ENCODE data around the gene TSSK6.
A peak's percentile ranks its signal among the peaks of the same experiment; 100 is the strongest.

The TSSK6 gene

GRCh38 chr19:19515642-19516519, 533 bp upstream of the TSSK6 start, which contains the start of gene NDUFA13:
Gene NDUFA13, plus strand, starts transcription at chr19:19516225. Its CDS starts 14 bp downstream, at chr19:19516239.
- DNase-seq, result peak; percentile 89

GRCh38 chr19:19514215-19514657, 1.1 kb downstream of the TSSK6 start:
- in situ Hi-C loops (cut with HindIII; ENCODE audit: low pct_ligation_motif_present, low pct_unique_long_range_greater_than_20kb, low sequenced_read_pairs), result no loop called here
- DNase-seq, result no peak

More at GRCh38 chr19:19515642-19516519, 533 bp upstream of the TSSK6 start, which contains the start of gene NDUFA13:
- in situ Hi-C loops (cut with HindIII; ENCODE audit: low pct_ligation_motif_present, low pct_unique_long_range_greater_than_20kb, low sequenced_read_pairs), result no loop called here

- in situ Hi-C loops (cut with HindIII; ENCODE audit: low pct_ligation_motif_present, low pct_unique_long_range_greater_than_20kb, low sequenced_read_pairs), result no loop called here
- no peak for DNase-seq
Observed at GRCh38 chr19:19513682-19514081, 1.7 kb downstream of the TSSK6 start.

DNA sequence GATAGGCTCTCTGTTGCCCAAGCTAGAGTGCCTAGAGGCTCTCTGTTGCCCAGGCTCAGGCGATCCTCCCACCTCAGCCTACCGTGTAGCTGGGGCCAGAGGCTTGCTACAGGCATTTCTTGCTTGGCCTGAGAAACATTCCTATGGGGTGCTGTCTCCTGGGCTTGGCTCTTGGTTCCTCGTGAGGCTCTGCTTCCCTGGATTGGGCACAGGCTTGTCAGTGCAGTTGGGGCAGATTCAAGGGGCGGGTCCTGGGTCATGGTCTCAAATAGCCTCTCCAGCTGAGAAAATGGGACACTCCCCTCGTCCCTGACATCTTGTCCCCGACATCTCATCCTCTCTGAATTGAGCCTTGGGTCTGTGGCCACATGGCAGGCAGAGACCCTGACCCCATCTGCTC, 4.9 kb downstream of the TSSK6 start:
- DNase-seq, result no peak

GRCh38 chr19:19508217-19508616, 7.1 kb downstream of the TSSK6 start:
- no peak for DNase-seq
- in situ Hi-C loops (cut with HindIII; ENCODE audit: low pct_ligation_motif_present, low pct_unique_long_range_greater_than_20kb, low sequenced_read_pairs), result no loop called here

More for the DNA sequence above, 4.9 kb downstream of the TSSK6 start:
- in situ Hi-C loops (cut with HindIII; ENCODE audit: low pct_ligation_motif_present, low pct_unique_long_range_greater_than_20kb, low sequenced_read_pairs), result no loop called here

GRCh38 chr19:19507354-19507753, 8.0 kb downstream of the TSSK6 start:
- in situ Hi-C loops (cut with HindIII; ENCODE audit: low pct_ligation_motif_present, low pct_unique_long_range_greater_than_20kb, low sequenced_read_pairs), result no loop called here
- DNase-seq, result no peak

DNA sequence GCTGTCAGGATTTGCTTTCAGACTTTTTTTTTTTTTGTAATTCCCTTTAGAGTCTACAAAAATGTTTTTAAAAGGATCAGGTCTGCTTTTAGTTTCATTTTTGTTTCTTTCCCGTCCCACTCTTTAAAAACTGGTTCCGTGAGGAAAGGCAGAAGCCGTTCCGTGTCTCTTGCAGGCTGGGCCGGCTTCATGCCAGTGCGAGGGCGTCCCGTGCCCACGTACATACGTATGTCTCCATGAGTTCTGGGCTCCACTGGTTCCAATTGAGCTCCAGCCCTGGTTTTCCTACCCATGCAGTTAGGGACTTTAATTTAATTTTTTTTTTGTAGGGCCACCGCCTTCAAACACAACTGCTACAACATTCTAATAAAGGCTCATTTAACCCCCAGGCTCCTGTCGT, 8.8 kb downstream of the TSSK6 start:
- in situ Hi-C loops (cut with HindIII; ENCODE audit: low pct_ligation_motif_present, low pct_unique_long_range_greater_than_20kb, low sequenced_read_pairs), result no loop called here
- DNase-seq, result no peak

DNA sequence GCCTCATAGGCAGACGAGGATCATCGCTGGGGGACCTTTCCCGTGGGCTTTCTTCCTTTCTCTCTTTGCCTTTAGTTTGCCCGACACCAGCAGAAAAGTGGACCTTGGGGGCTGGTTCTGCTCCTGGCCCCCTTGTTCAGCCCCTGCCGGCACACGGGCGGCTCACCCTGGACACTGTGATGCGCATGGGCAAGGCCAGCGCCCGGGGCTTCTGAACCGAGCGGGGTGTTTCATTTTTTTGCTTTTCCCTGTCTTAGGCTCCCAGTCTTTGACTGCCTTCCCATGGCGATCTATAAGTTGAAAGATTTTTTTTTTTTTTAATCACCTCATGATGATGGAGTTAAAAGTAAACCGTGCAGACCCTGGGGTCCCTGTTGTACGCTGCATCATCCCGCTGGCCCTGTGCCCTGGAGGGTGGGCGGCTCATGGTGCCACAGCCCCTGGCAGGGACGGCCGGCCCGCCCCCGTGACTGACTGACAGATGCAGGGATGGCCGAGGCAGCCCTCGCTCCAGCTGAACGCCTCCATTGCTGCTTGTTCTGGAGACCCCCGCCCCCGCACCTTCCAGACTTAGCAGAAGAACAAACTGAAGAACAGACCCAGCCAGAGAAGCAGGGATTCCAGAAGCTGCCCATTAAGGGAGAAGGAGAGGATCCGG, 9.6 kb downstream of the TSSK6 start:
- in situ Hi-C loops (cut with HindIII; ENCODE audit: low pct_ligation_motif_present, low pct_unique_long_range_greater_than_20kb, low sequenced_read_pairs), result no loop called here
- no peak for DNase-seq

GRCh38 chr19:19504754-19505668, 10.3 kb downstream of the TSSK6 start:
- no peak for DNase-seq
- in situ Hi-C loops (cut with HindIII; ENCODE audit: low pct_ligation_motif_present, low pct_unique_long_range_greater_than_20kb, low sequenced_read_pairs), result no loop called here

DNA sequence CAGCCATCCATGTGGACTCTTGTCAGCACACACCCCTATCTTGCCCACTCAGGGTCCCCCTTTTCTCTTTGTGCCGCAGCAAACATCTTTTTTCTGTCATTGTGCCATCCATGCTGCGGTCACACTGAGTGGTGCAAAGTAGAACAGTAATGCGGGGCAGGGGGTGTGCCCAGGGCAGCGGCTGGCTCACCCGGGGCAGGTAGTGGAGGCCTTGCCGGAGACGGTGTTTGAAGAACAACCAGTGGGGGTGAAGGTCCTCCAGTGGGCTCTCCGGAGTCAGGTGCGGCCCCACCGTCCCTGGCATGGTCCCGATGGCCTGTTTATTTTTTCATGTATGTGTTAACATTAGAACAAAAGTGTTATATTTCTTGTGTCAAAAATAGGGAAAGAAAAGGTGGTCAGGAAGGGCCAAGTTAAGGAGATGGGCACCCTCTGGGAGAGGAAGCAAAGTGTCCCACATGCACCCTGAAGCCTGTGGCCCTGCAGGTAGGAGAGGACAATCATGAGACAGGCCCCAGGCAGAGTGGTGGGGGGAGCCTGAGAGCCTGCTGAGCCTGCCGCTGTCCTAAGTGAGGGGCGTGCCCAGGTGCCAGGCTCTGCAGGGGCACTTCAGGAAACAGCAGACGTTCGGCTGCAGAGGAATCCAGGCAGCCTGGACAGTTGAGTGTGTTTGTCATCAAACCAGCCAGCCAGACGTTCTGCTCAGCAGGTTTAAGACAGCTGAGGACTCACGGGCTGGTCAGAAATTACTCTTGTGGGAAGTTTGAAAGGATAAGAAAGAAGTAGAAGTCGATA, 12.3 kb downstream of the TSSK6 start:
- no peak for DNase-seq
- in situ Hi-C loops (cut with HindIII; ENCODE audit: low pct_ligation_motif_present, low pct_unique_long_range_greater_than_20kb, low sequenced_read_pairs), result no loop called here

DNA sequence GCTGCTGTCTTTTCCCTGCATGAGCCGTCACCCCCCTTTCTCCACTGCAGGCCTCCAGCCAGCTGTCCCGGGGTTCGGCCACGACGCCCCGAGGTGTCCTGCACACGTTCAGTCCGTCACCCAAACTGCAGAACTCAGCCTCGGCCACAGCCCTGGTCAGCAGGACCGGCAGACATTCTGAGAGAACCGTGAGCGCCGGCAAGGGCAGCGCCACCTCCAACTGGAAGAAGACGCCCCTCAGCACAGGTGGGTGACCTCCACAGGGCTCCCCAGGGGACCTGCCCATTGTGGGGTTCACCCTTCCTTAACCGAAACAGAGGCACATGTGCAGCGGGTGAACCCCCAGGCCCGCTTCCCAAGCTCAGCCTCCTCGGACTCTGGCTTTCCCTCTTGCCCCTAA, 13.1 kb downstream of the TSSK6 start:
- in situ Hi-C loops (cut with HindIII; ENCODE audit: low pct_ligation_motif_present, low pct_unique_long_range_greater_than_20kb, low sequenced_read_pairs), result no loop called here

GRCh38 chr19:19501798-19502197, 13.6 kb downstream of the TSSK6 start:
- in situ Hi-C loops (cut with HindIII; ENCODE audit: low pct_ligation_motif_present, low pct_unique_long_range_greater_than_20kb, low sequenced_read_pairs), result no loop called here
- no peak for DNase-seq

More for the DNA sequence above, 13.1 kb downstream of the TSSK6 start:
- DNase-seq, result no peak

GRCh38 chr19:19500975-19501644, 14.2 kb downstream of the TSSK6 start:
- in situ Hi-C loops (cut with HindIII; ENCODE audit: low pct_ligation_motif_present, low pct_unique_long_range_greater_than_20kb, low sequenced_read_pairs), result no loop called here
- no peak for DNase-seq

DNA sequence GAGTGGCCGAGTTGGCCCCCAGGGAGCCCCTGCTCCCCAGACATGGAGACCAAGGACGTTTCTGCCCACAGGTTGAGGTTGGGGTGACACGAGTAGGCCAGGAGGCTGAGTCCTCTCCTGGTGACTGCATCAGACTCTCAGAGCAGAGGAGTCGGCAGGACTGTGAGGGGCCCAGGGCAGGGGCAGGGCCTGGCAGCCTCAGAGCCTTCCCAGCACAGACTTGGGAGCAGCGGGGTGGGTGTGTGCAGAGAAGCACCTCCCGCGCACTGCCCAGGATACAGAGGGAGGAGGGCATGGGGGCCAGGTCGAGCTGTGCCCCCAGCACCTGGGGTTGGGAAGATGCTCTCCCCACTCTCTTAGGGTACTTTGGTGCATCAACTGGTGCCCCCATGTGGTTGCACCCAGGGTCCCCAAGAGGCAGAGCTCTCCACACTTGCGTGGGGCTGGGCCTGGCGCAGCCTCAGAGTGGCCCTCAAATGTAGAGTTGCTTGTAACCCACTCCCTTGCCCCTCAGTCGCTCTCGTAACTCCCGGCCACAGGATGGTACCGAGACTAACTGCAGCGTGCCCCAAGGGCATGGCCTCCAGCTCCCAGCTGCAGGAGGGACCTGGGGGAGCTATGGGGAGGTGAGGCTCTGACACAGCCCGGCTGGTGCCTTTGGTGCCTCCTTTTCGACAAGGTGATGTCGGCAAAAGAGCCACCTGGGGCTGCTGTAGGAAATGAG, 15.9 kb downstream of the TSSK6 start:
- no peak for DNase-seq
- in situ Hi-C loops (cut with HindIII; ENCODE audit: low pct_ligation_motif_present, low pct_unique_long_range_greater_than_20kb, low sequenced_read_pairs), result no loop called here

GRCh38 chr19:19498255-19498991, 16.9 kb downstream of the TSSK6 start:
- DNase-seq, result no peak
- in situ Hi-C loops (cut with HindIII; ENCODE audit: low pct_ligation_motif_present, low pct_unique_long_range_greater_than_20kb, low sequenced_read_pairs), result no loop called here

Data from ACHN (cell line).